ENCODE measurements around the gene PAIP1. TPM values are rescaled to one million over a fixed set of nuclear protein-coding genes. Genes with fewer than 3 reads are reported as not detected.
A peak's percentile ranks its signal among the peaks of the same experiment; 100 is the strongest.
"Not testable (repeated sequence)": the region's sequence is repeated elsewhere in the genome, so short reads cannot be mapped to it uniquely, and the experiment has no call there.

Gene PAIP1
- total RNA-seq, 1 donor from 2014 or later, result 101 TPM

DNA sequence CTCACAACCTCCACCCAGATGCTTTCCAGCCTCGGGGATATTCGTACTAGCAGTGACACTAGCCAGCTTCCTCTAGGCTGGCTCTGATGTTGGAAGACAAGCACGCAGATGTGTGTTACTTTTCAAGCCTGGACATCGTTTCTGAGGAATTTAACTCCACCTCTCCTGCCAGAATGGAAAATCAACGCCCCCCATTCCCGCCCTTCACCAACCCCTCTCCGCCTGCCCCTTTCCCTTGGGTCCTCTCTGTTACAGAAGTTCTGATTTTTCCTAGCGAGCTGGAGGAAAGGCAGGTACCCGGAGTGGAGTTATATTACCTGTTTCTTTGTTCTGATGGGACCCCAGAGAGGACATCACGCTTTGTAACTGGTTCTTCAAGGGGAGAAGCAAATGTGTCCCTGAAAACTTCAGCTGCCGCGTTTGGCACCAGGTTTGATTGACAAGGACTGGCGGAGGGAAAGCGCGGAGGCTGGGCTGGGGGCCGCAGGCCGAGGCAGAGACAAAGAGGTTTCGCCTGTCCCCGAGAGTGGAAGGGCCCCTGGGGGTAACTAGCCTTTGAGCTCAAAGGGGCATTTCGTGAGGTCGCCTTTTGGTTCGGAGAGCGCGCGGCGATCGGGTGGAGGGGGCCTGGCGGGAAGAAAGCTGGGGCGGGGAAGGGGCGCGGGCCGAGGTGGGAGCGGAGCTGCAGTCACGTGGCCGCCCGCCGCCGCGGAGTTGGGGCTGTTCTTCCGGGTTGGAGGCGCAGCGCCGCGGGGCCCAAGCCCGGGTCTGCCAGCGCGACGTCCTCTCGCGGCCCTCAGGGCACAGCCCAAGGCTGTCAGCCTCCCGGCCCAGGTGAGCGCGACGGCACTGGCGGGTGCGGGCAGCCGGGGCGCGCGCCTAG is 45.8 kb upstream of the PAIP1 start, which contains the start of gene NNT:
Gene NNT, plus strand, starts transcription at position 720 of the 883 bp plus-strand sequence. CDS start 6,016 bp downstream, outside the sequence.
- peak within 1 kb of the TSS; percentile 85 for H3K4me3 ChIP-seq (ENCODE audit: insufficient read depth, low read depth, low read length)
- H4K20me1 ChIP-seq (ENCODE audit: insufficient read depth, low read length), result no peaks in the 10 kb centered on the region
- DNase-seq (ENCODE audit: low read depth) (peak; percentile 26), FAIRE-seq (no peak)
- H3K27me3 Mint-ChIP-seq (ENCODE audit: low read depth, unreplicated experiment), result no peaks in the 10 kb centered on the region
- no peaks in the 10 kb centered on the region for H3K36me3 Mint-ChIP-seq (ENCODE audit: low read depth, unreplicated experiment)
- H3K4me1 ChIP-seq (ENCODE audit: insufficient read depth, low read length), result peaks cover 18% of the 10 kb centered on the region
- TF ChIP-seq EZH2 (IDR thresholded peaks at IDR 0.05; ENCODE audit: insufficient read depth, low read length), result no peak
- TF ChIP-seq, protein P1, sequence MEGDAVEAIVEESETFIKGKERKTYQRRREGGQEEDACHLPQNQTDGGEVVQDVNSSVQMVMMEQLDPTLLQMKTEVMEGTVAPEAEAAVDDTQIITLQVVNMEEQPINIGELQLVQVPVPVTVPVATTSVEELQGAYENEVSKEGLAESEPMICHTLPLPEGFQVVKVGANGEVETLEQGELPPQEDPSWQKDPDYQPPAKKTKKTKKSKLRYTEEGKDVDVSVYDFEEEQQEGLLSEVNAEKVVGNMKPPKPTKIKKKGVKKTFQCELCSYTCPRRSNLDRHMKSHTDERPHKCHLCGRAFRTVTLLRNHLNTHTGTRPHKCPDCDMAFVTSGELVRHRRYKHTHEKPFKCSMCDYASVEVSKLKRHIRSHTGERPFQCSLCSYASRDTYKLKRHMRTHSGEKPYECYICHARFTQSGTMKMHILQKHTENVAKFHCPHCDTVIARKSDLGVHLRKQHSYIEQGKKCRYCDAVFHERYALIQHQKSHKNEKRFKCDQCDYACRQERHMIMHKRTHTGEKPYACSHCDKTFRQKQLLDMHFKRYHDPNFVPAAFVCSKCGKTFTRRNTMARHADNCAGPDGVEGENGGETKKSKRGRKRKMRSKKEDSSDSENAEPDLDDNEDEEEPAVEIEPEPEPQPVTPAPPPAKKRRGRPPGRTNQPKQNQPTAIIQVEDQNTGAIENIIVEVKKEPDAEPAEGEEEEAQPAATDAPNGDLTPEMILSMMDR (IDR thresholded peaks at IDR 0.05; ENCODE audit: insufficient read depth, low read depth, low read length), result no peak
- H3K9me3 ChIP-seq (ENCODE audit: insufficient read depth, low read depth, low read length), result no peaks in the 10 kb centered on the region
- no peaks in the 10 kb centered on the region for H3K36me3 ChIP-seq (ENCODE audit: insufficient read depth, low read length)
- no peaks in the 10 kb centered on the region for H3K9me3 Mint-ChIP-seq (ENCODE audit: unreplicated experiment)
- peak within 1 kb of the TSS; percentile 100 for H3K4me2 ChIP-seq (ENCODE audit: low read length)
- H3K27ac ChIP-seq (ENCODE audit: low read depth, low read length), result peak within 1 kb of the TSS; percentile 76
- peaks cover 14% of the 10 kb centered on the region for H3K4me1 Mint-ChIP-seq (ENCODE audit: low read depth, unreplicated experiment)
- H3K27me3 ChIP-seq (ENCODE audit: insufficient read depth, low read length), result no peaks in the 10 kb centered on the region
- H3K4me3 Mint-ChIP-seq (ENCODE audit: unreplicated experiment), result peak within 1 kb of the TSS; percentile 83
- peak within 1 kb of the TSS; percentile 97 for H2AFZ ChIP-seq (ENCODE audit: low read depth, low read length)
- peak within 1 kb of the TSS; percentile 95 for H3K9ac ChIP-seq (ENCODE audit: low read length)
- peaks cover 32% of the 10 kb centered on the region for H3K79me2 ChIP-seq (ENCODE audit: insufficient read depth, low read length)
- H3K27ac Mint-ChIP-seq (ENCODE audit: unreplicated experiment), result peak within 1 kb of the TSS; percentile 74

DNA sequence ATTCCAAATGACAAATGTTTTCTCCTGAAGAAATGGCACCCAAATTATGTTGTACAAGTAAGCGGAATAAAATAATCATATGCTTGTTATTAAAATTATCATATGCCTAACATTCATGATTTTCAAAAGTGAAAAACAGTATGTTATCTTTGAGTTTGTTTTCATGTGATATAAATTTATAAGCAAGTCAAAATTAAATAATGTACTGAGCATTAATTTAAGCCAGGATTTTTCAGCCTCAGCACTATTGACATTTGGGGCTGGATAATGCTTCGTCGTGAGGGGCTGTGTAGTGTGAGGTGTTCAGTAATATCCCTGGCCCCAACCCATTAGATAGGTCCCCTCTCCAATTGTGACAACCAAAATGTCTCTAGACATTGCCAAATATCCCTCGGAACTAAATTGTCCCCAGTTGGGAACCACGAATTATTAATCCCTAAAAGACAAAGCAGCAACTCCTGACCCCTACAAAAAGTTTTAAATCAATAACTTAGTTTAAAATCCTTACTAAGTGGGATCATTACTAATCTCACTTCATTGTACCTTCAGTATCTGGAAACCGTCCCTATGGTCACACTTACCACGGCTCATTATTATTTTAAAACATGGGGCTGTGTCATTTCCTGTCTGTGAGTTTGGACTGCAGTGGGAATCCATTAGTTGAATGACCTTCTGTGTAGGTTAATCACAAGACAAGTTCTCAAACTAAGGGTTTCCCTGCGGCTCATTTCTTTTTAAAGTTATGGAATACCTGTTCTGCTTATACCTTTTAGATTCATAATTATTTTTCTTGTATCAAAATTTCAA is 44.8 kb upstream of the PAIP1 start:
- Mint-ChIP-seq H3K36me3 (ENCODE audit: low read depth, unreplicated experiment) (no peaks in the 10 kb centered on the region), H3K9me3 (ENCODE audit: unreplicated experiment) (no peaks in the 10 kb centered on the region), H3K4me1 (ENCODE audit: low read depth, unreplicated experiment) (peaks cover 14% of the 10 kb centered on the region), H3K4me3 (ENCODE audit: unreplicated experiment) (peak overlapping the region; percentile 83), H3K27me3 (ENCODE audit: low read depth, unreplicated experiment) (no peaks in the 10 kb centered on the region), H3K27ac (ENCODE audit: unreplicated experiment) (peak overlapping the region; percentile 68)
- TF ChIP-seq EZH2 (IDR thresholded peaks at IDR 0.05; ENCODE audit: insufficient read depth, low read length), result no peak
- TF ChIP-seq, protein P1 (IDR thresholded peaks at IDR 0.05; ENCODE audit: insufficient read depth, low read depth, low read length), result no peak
- peak overlapping the region; percentile 95 for H3K9ac ChIP-seq (ENCODE audit: low read length)
- H3K4me2 ChIP-seq (ENCODE audit: low read length), result peak overlapping the region; percentile 100
- peak overlapping the region; percentile 85 for H3K4me3 ChIP-seq (ENCODE audit: insufficient read depth, low read depth, low read length)
- no peaks in the 10 kb centered on the region for H3K36me3 ChIP-seq (ENCODE audit: insufficient read depth, low read length)
- peaks cover 18% of the 10 kb centered on the region for H3K4me1 ChIP-seq (ENCODE audit: insufficient read depth, low read length)
- H3K27ac ChIP-seq (ENCODE audit: low read depth, low read length), result peak overlapping the region; percentile 76
- H2AFZ ChIP-seq (ENCODE audit: low read depth, low read length), result peak overlapping the region; percentile 53
- no peaks in the 10 kb centered on the region for H3K27me3 ChIP-seq (ENCODE audit: insufficient read depth, low read length)
- no peaks in the 10 kb centered on the region for H3K9me3 ChIP-seq (ENCODE audit: insufficient read depth, low read depth, low read length)
- FAIRE-seq (no peak), DNase-seq (ENCODE audit: low read depth) (peak; percentile 50)
- no peaks in the 10 kb centered on the region for H4K20me1 ChIP-seq (ENCODE audit: insufficient read depth, low read length)
- H3K79me2 ChIP-seq (ENCODE audit: insufficient read depth, low read length), result peaks cover 28% of the 10 kb centered on the region

DNA sequence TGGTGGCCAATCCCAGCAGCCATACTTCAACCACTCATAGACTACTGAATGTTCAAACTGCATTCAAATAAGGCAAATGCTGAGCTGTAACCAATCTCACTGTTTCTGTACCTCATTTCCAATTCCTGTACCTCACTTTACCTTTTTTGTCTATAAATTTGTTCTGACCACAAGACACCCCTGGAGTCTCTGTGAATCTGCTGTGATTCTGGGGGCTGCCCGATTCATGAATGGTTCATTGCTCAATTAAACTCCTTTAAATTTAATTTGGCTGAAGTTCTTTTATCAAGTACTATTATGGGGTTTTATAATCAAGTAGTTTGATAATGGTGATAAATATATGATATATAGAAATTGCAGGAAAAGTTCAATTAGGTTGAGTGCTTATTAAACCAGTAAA is 42.0 kb upstream of the PAIP1 start:
- H3K36me3 ChIP-seq (ENCODE audit: insufficient read depth, low read length); H3K4me2 ChIP-seq (ENCODE audit: low read length); H3K9ac ChIP-seq (ENCODE audit: low read length); H3K4me3 Mint-ChIP-seq (ENCODE audit: unreplicated experiment); FAIRE-seq; H3K9me3 ChIP-seq (ENCODE audit: insufficient read depth, low read depth, low read length); DNase-seq (ENCODE audit: low read depth); H3K9me3 Mint-ChIP-seq (ENCODE audit: unreplicated experiment); H3K27me3 ChIP-seq (ENCODE audit: insufficient read depth, low read length); H3K27ac Mint-ChIP-seq (ENCODE audit: unreplicated experiment); H3K27me3 Mint-ChIP-seq (ENCODE audit: low read depth, unreplicated experiment); H4K20me1 ChIP-seq (ENCODE audit: insufficient read depth, low read length); H2AFZ ChIP-seq (ENCODE audit: low read depth, low read length); H3K27ac ChIP-seq (ENCODE audit: low read depth, low read length); H3K4me3 ChIP-seq (ENCODE audit: insufficient read depth, low read depth, low read length); H3K36me3 Mint-ChIP-seq (ENCODE audit: low read depth, unreplicated experiment): not testable (repeated sequence)
- Histone ChIP-seq H3K79me2 (ENCODE audit: insufficient read depth, low read length) (peaks cover 16% of the 10 kb centered on the region), H3K4me1 (ENCODE audit: insufficient read depth, low read length) (peaks cover 13% of the 10 kb centered on the region)
- peaks cover 14% of the 10 kb centered on the region for H3K4me1 Mint-ChIP-seq (ENCODE audit: low read depth, unreplicated experiment)

Data from astrocyte (in vitro differentiated cells and primary cell).